Sigmoid colon (tissue), 4 donors: ENCODE measurements around the gene DLEU7.

Experiments
- CTCF ChIP-seq, 4 experiments: fragments of 450-650 bp in 3 of 4; fragments of 200-600 bp in 1 of 4; IDR thresholded peaks; one replicate each; pipeline ENCODE4 v1.5.1; 2016 to 2019; ENCODE audit warnings: antibody characterized with exemption in 4 of 4, mild to moderate bottlenecking in 3 of 4, moderate library complexity in 2 of 4
- POLR2AphosphoS5 ChIP-seq, 4 donors: sonication (generic); formaldehyde crosslinking; IDR thresholded peaks; one replicate each; pipeline ENCODE4 v1.6.1; 2017; ENCODE audit warnings: antibody characterized with exemption in 4 of 4

- TF ChIP-seq CTCF (IDR thresholded peaks at IDR 0.05) (no peak), POLR2AphosphoS5 (IDR thresholded peaks at IDR 0.05) (no peak)
These were observed 40.2 kb upstream of the DLEU7 start for GRCh38 chr13:50883728-50884127.
